ENCODE data around the gene TSPEAR.

TSPEAR gene

GRCh38 chr21:44527156-44527982 lies 184.0 kb downstream of the TSPEAR start:
- no peak overlapping the region for H3K4me3 ChIP-seq (ENCODE audit: low read depth in 1 of 2, low read length in 2 of 2)

GRCh38 chr21:44526096-44526997 lies 185.0 kb downstream of the TSPEAR start:
- no peaks in the 10 kb centered on the region for H3K4me1 ChIP-seq (ENCODE audit: insufficient read depth, low read length)
- H3K4me3 ChIP-seq (ENCODE audit: low read depth in 1 of 2, low read length in 2 of 2): no peak overlapping the region
- H3K36me3 ChIP-seq (ENCODE audit: insufficient read depth, low read length): no peaks in the 10 kb centered on the region
- H3K9ac ChIP-seq (ENCODE audit: low read length): no peak overlapping the region
- H3K27ac ChIP-seq (ENCODE audit: low read depth, low read length): no peak overlapping the region
- no peaks in the 10 kb centered on the region for H3K27me3 ChIP-seq (ENCODE audit: control insufficient read depth in 1 of 2, insufficient read depth in 2 of 2, low read length in 2 of 2)
- no peaks in the 10 kb centered on the region for H3K9me3 ChIP-seq (ENCODE audit: low read length)

More at GRCh38 chr21:44527156-44527982, 184.0 kb downstream of the TSPEAR start:
- Histone ChIP-seq H3K27me3 (ENCODE audit: control insufficient read depth in 1 of 2, insufficient read depth in 2 of 2, low read length in 2 of 2) (no peaks in the 10 kb centered on the region), H3K9me3 (ENCODE audit: low read length) (no peaks in the 10 kb centered on the region), H3K9ac (ENCODE audit: low read length) (no peak overlapping the region), H3K36me3 (ENCODE audit: insufficient read depth, low read length) (no peaks in the 10 kb centered on the region), H3K27ac (ENCODE audit: low read depth, low read length) (no peak overlapping the region), H3K4me1 (ENCODE audit: insufficient read depth, low read length) (no peaks in the 10 kb centered on the region)

GRCh38 chr21:44525391-44526095 lies 185.8 kb downstream of the TSPEAR start:
- no peak overlapping the region for H3K4me3 ChIP-seq (ENCODE audit: low read depth in 1 of 2, low read length in 2 of 2)
- no peak overlapping the region for H3K9ac ChIP-seq (ENCODE audit: low read length)
- no peak overlapping the region for H3K27ac ChIP-seq (ENCODE audit: low read depth, low read length)
- H3K27me3 ChIP-seq (ENCODE audit: control insufficient read depth in 1 of 2, insufficient read depth in 2 of 2, low read length in 2 of 2): no peaks in the 10 kb centered on the region
- no peaks in the 10 kb centered on the region for H3K9me3 ChIP-seq (ENCODE audit: low read length)
- no peaks in the 10 kb centered on the region for H3K4me1 ChIP-seq (ENCODE audit: insufficient read depth, low read length)
- no peaks in the 10 kb centered on the region for H3K36me3 ChIP-seq (ENCODE audit: insufficient read depth, low read length)

GRCh38 chr21:44524414-44525371 lies 186.7 kb downstream of the TSPEAR start:
- H3K27me3 ChIP-seq (ENCODE audit: control insufficient read depth in 1 of 2, insufficient read depth in 2 of 2, low read length in 2 of 2): no peaks in the 10 kb centered on the region
- H3K36me3 ChIP-seq (ENCODE audit: insufficient read depth, low read length): no peaks in the 10 kb centered on the region
- no peak overlapping the region for H3K27ac ChIP-seq (ENCODE audit: low read depth, low read length)
- no peak overlapping the region for H3K4me3 ChIP-seq (ENCODE audit: low read depth in 1 of 2, low read length in 2 of 2)
- H3K9me3 ChIP-seq (ENCODE audit: low read length): no peaks in the 10 kb centered on the region
- H3K4me1 ChIP-seq (ENCODE audit: insufficient read depth, low read length): no peaks in the 10 kb centered on the region
- no peak overlapping the region for H3K9ac ChIP-seq (ENCODE audit: low read length)

GRCh38 chr21:44523567-44524413 lies 187.6 kb downstream of the TSPEAR start:
- H3K4me1 ChIP-seq (ENCODE audit: insufficient read depth, low read length): no peaks in the 10 kb centered on the region
- H3K27ac ChIP-seq (ENCODE audit: low read depth, low read length): no peak overlapping the region
- H3K9me3 ChIP-seq (ENCODE audit: low read length): no peaks in the 10 kb centered on the region
- no peaks in the 10 kb centered on the region for H3K27me3 ChIP-seq (ENCODE audit: control insufficient read depth in 1 of 2, insufficient read depth in 2 of 2, low read length in 2 of 2)
- H3K36me3 ChIP-seq (ENCODE audit: insufficient read depth, low read length): no peaks in the 10 kb centered on the region
- no peak overlapping the region for H3K4me3 ChIP-seq (ENCODE audit: low read depth in 1 of 2, low read length in 2 of 2)
- H3K9ac ChIP-seq (ENCODE audit: low read length): no peak overlapping the region

GRCh38 chr21:44522753-44523204 lies 188.6 kb downstream of the TSPEAR start:
- H3K27me3 ChIP-seq (ENCODE audit: control insufficient read depth in 1 of 2, insufficient read depth in 2 of 2, low read length in 2 of 2): no peaks in the 10 kb centered on the region
- H3K9me3 ChIP-seq (ENCODE audit: low read length): no peaks in the 10 kb centered on the region
- H3K27ac ChIP-seq (ENCODE audit: low read depth, low read length): no peak overlapping the region
- no peak overlapping the region for H3K4me3 ChIP-seq (ENCODE audit: low read depth in 1 of 2, low read length in 2 of 2)
- H3K4me1 ChIP-seq (ENCODE audit: insufficient read depth, low read length): no peaks in the 10 kb centered on the region
- H3K36me3 ChIP-seq (ENCODE audit: insufficient read depth, low read length): no peaks in the 10 kb centered on the region
- H3K9ac ChIP-seq (ENCODE audit: low read length): no peak overlapping the region

GRCh38 chr21:44521928-44522752 lies 189.2 kb downstream of the TSPEAR start:
- Histone ChIP-seq H3K9ac (ENCODE audit: low read length) (no peak overlapping the region), H3K27me3 (ENCODE audit: control insufficient read depth in 1 of 2, insufficient read depth in 2 of 2, low read length in 2 of 2) (no peaks in the 10 kb centered on the region), H3K9me3 (ENCODE audit: low read length) (no peaks in the 10 kb centered on the region), H3K4me1 (ENCODE audit: insufficient read depth, low read length) (no peaks in the 10 kb centered on the region), H3K27ac (ENCODE audit: low read depth, low read length) (no peak overlapping the region), H3K4me3 (ENCODE audit: low read depth in 1 of 2, low read length in 2 of 2) (no peak overlapping the region), H3K36me3 (ENCODE audit: insufficient read depth, low read length) (no peaks in the 10 kb centered on the region)

GRCh38 chr21:44521301-44521927 lies 190.0 kb downstream of the TSPEAR start:
- Histone ChIP-seq H3K9ac (ENCODE audit: low read length) (no peak overlapping the region), H3K4me3 (ENCODE audit: low read depth in 1 of 2, low read length in 2 of 2) (no peak overlapping the region), H3K4me1 (ENCODE audit: insufficient read depth, low read length) (no peaks in the 10 kb centered on the region), H3K36me3 (ENCODE audit: insufficient read depth, low read length) (no peaks in the 10 kb centered on the region), H3K27ac (ENCODE audit: low read depth, low read length) (no peak overlapping the region), H3K9me3 (ENCODE audit: low read length) (no peaks in the 10 kb centered on the region), H3K27me3 (ENCODE audit: control insufficient read depth in 1 of 2, insufficient read depth in 2 of 2, low read length in 2 of 2) (no peaks in the 10 kb centered on the region)

All from muscle layer of colon (tissue), 2 donors.